ENCODE data around the gene ZNF74.
"Not testable (repeated sequence)": the region's sequence is repeated elsewhere in the genome, so short reads cannot be mapped to it uniquely, and the experiment has no call there.

ZNF74 gene

GRCh38 chr22:20406686-20407408, 12.9 kb downstream of the ZNF74 start:
- no peak for DNase-seq
- H3K36me3 ChIP-seq (ENCODE audit: control insufficient read depth, insufficient read depth, low read length) = peaks cover 21% of the 10 kb centered on the region

GRCh38 chr22:20407829-20408228, 13.9 kb downstream of the ZNF74 start:
- DNase-seq = no peak
- no peaks in the 10 kb centered on the region for H3K27me3 ChIP-seq (replicated peaks; ENCODE audit: control insufficient read depth, insufficient read depth, low read length, poor library complexity, severe bottlenecking)
- no peak overlapping the region for H3K4me3 ChIP-seq (ENCODE audit: insufficient read depth, low read depth, low read length, poor library complexity, severe bottlenecking)
- H3K36me3 ChIP-seq (ENCODE audit: control insufficient read depth, insufficient read depth, low read length) = peaks cover 21% of the 10 kb centered on the region
- no peaks in the 10 kb centered on the region for H3K4me1 ChIP-seq (ENCODE audit: control insufficient read depth, insufficient read depth, low read length, poor library complexity, severe bottlenecking)
- H3K9me3 ChIP-seq (ENCODE audit: control insufficient read depth, low read length) = no peaks in the 10 kb centered on the region
- no peak overlapping the region for H3K27ac ChIP-seq (ENCODE audit: insufficient read depth, low read length, poor library complexity, severe bottlenecking)

More at GRCh38 chr22:20406686-20407408, 12.9 kb downstream of the ZNF74 start:
- Histone ChIP-seq H3K27me3 (replicated peaks; ENCODE audit: control insufficient read depth, insufficient read depth, low read length, poor library complexity, severe bottlenecking) (no peaks in the 10 kb centered on the region), H3K27ac (ENCODE audit: insufficient read depth, low read length, poor library complexity, severe bottlenecking) (no peak overlapping the region), H3K9me3 (ENCODE audit: control insufficient read depth, low read length) (no peaks in the 10 kb centered on the region), H3K4me1 (ENCODE audit: control insufficient read depth, insufficient read depth, low read length, poor library complexity, severe bottlenecking) (no peaks in the 10 kb centered on the region), H3K4me3 (ENCODE audit: insufficient read depth, low read depth, low read length, poor library complexity, severe bottlenecking) (no peak overlapping the region)

- DNase-seq = no peak
- Histone ChIP-seq H3K27me3 (replicated peaks; ENCODE audit: control insufficient read depth, insufficient read depth, low read length, poor library complexity, severe bottlenecking) (no peaks in the 10 kb centered on the region), H3K36me3 (ENCODE audit: control insufficient read depth, insufficient read depth, low read length) (peaks cover 21% of the 10 kb centered on the region), H3K4me1 (ENCODE audit: control insufficient read depth, insufficient read depth, low read length, poor library complexity, severe bottlenecking) (no peaks in the 10 kb centered on the region), H3K27ac (ENCODE audit: insufficient read depth, low read length, poor library complexity, severe bottlenecking) (no peak overlapping the region), H3K4me3 (ENCODE audit: insufficient read depth, low read depth, low read length, poor library complexity, severe bottlenecking) (no peak overlapping the region), H3K9me3 (ENCODE audit: control insufficient read depth, low read length) (no peaks in the 10 kb centered on the region)
These were observed 14.9 kb downstream of the ZNF74 start for GRCh38 chr22:20408891-20409290.

GRCh38 chr22:20409385-20409784, 15.4 kb downstream of the ZNF74 start:
- peaks cover 21% of the 10 kb centered on the region for H3K36me3 ChIP-seq (ENCODE audit: control insufficient read depth, insufficient read depth, low read length)
- DNase-seq; H3K27me3 ChIP-seq (replicated peaks; ENCODE audit: control insufficient read depth, insufficient read depth, low read length, poor library complexity, severe bottlenecking); H3K4me1 ChIP-seq (ENCODE audit: control insufficient read depth, insufficient read depth, low read length, poor library complexity, severe bottlenecking); H3K4me3 ChIP-seq (ENCODE audit: insufficient read depth, low read depth, low read length, poor library complexity, severe bottlenecking); H3K27ac ChIP-seq (ENCODE audit: insufficient read depth, low read length, poor library complexity, severe bottlenecking); H3K9me3 ChIP-seq (ENCODE audit: control insufficient read depth, low read length): not testable (repeated sequence)

GRCh38 chr22:20412474-20413216, 18.7 kb downstream of the ZNF74 start:
- DNase-seq = no peak
- no peaks in the 10 kb centered on the region for H3K27me3 ChIP-seq (replicated peaks; ENCODE audit: control insufficient read depth, insufficient read depth, low read length, poor library complexity, severe bottlenecking)
- no peak overlapping the region for H3K27ac ChIP-seq (ENCODE audit: insufficient read depth, low read length, poor library complexity, severe bottlenecking)

GRCh38 chr22:20413217-20414058, 19.5 kb downstream of the ZNF74 start:
- Histone ChIP-seq H3K4me3 (ENCODE audit: insufficient read depth, low read depth, low read length, poor library complexity, severe bottlenecking) (no peak overlapping the region), H3K9me3 (ENCODE audit: control insufficient read depth, low read length) (no peaks in the 10 kb centered on the region), H3K27ac (ENCODE audit: insufficient read depth, low read length, poor library complexity, severe bottlenecking) (no peak overlapping the region), H3K4me1 (ENCODE audit: control insufficient read depth, insufficient read depth, low read length, poor library complexity, severe bottlenecking) (peaks cover 3% of the 10 kb centered on the region), H3K27me3 (replicated peaks; ENCODE audit: control insufficient read depth, insufficient read depth, low read length, poor library complexity, severe bottlenecking) (no peaks in the 10 kb centered on the region), H3K36me3 (ENCODE audit: control insufficient read depth, insufficient read depth, low read length) (no peaks in the 10 kb centered on the region)
- no peak for DNase-seq

More at GRCh38 chr22:20412474-20413216, 18.7 kb downstream of the ZNF74 start:
- no peaks in the 10 kb centered on the region for H3K9me3 ChIP-seq (ENCODE audit: control insufficient read depth, low read length)
- no peaks in the 10 kb centered on the region for H3K36me3 ChIP-seq (ENCODE audit: control insufficient read depth, insufficient read depth, low read length)
- no peaks in the 10 kb centered on the region for H3K4me1 ChIP-seq (ENCODE audit: control insufficient read depth, insufficient read depth, low read length, poor library complexity, severe bottlenecking)
- no peak overlapping the region for H3K4me3 ChIP-seq (ENCODE audit: insufficient read depth, low read depth, low read length, poor library complexity, severe bottlenecking)

GRCh38 chr22:20414059-20414440, 20.1 kb downstream of the ZNF74 start:
- Histone ChIP-seq H3K27me3 (replicated peaks; ENCODE audit: control insufficient read depth, insufficient read depth, low read length, poor library complexity, severe bottlenecking) (no peaks in the 10 kb centered on the region), H3K4me1 (ENCODE audit: control insufficient read depth, insufficient read depth, low read length, poor library complexity, severe bottlenecking) (peaks cover 5% of the 10 kb centered on the region), H3K9me3 (ENCODE audit: control insufficient read depth, low read length) (no peaks in the 10 kb centered on the region), H3K4me3 (ENCODE audit: insufficient read depth, low read depth, low read length, poor library complexity, severe bottlenecking) (no peak overlapping the region), H3K36me3 (ENCODE audit: control insufficient read depth, insufficient read depth, low read length) (no peaks in the 10 kb centered on the region), H3K27ac (ENCODE audit: insufficient read depth, low read length, poor library complexity, severe bottlenecking) (no peak overlapping the region)
- DNase-seq = no peak

- no peak for DNase-seq
- Histone ChIP-seq H3K4me1 (ENCODE audit: control insufficient read depth, insufficient read depth, low read length, poor library complexity, severe bottlenecking) (peaks cover 5% of the 10 kb centered on the region), H3K36me3 (ENCODE audit: control insufficient read depth, insufficient read depth, low read length) (no peaks in the 10 kb centered on the region), H3K27me3 (replicated peaks; ENCODE audit: control insufficient read depth, insufficient read depth, low read length, poor library complexity, severe bottlenecking) (no peaks in the 10 kb centered on the region), H3K4me3 (ENCODE audit: insufficient read depth, low read depth, low read length, poor library complexity, severe bottlenecking) (no peak overlapping the region), H3K9me3 (ENCODE audit: control insufficient read depth, low read length) (no peaks in the 10 kb centered on the region), H3K27ac (ENCODE audit: insufficient read depth, low read length, poor library complexity, severe bottlenecking) (no peak overlapping the region)
These were observed 20.5 kb downstream of the ZNF74 start for GRCh38 chr22:20414450-20414849.

GRCh38 chr22:20415241-20415640, 21.3 kb downstream of the ZNF74 start:
- not testable (repeated sequence) for H3K4me3 ChIP-seq (ENCODE audit: insufficient read depth, low read depth, low read length, poor library complexity, severe bottlenecking); H3K36me3 ChIP-seq (ENCODE audit: control insufficient read depth, insufficient read depth, low read length); H3K27me3 ChIP-seq (replicated peaks; ENCODE audit: control insufficient read depth, insufficient read depth, low read length, poor library complexity, severe bottlenecking); H3K4me1 ChIP-seq (ENCODE audit: control insufficient read depth, insufficient read depth, low read length, poor library complexity, severe bottlenecking); H3K27ac ChIP-seq (ENCODE audit: insufficient read depth, low read length, poor library complexity, severe bottlenecking); H3K9me3 ChIP-seq (ENCODE audit: control insufficient read depth, low read length); DNase-seq
